Stimulated activated naive CD4-positive, alpha-beta T cell (primary cell): Measurements from ENCODE around the gene STRBP.
A peak's percentile ranks its signal among the peaks of the same experiment; 100 is the strongest.
"Not testable (repeated sequence)": the region's sequence is repeated elsewhere in the genome, so short reads cannot be mapped to it uniquely, and the experiment has no call there.

Experiments
- DNase-seq, 6 experiments: peaks; one replicate each; lab custom pipeline; 2025; lab: John Stamatoyannopoulos, UW

Gene STRBP

DNA sequence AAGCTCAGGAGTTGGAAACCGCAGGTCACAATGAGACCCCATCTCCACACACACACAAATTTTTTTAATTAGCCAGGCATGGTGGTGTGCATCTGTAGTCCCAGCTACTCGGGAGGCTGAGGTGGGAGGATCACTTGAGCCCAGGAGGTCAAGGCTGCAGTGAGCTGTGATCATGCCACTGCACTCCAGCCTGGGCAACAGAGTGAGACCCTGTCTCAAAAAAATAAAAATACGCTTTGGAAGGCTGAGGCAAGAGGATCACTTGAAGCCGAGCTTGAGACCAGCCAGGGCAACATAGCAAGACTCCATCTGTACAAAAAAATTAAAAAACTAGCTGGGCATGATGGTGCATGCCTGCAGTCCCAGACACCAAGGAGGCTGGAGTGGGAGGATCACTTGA, 19.2 kb downstream of the STRBP start:
- DNase-seq = not testable (repeated sequence)

DNA sequence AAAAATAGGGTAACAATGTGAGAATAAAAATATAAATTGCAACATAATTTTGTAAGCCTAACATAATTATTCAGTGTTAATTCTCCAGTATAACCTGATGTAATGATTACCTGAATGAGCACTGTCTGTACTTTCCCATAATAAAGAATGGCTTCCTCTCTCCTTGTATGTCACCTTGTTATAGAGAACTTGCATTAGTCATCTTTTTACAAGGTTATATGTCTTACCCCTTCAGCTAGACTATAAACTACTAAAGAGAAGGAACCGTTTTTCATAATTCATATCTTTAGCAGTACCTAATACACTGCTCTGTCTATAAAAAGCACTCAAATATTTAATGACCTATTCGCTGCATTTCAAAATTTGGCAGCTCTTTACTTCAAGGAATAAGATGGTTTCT, 19.8 kb downstream of the STRBP start:
- DNase-seq = no peak

DNA sequence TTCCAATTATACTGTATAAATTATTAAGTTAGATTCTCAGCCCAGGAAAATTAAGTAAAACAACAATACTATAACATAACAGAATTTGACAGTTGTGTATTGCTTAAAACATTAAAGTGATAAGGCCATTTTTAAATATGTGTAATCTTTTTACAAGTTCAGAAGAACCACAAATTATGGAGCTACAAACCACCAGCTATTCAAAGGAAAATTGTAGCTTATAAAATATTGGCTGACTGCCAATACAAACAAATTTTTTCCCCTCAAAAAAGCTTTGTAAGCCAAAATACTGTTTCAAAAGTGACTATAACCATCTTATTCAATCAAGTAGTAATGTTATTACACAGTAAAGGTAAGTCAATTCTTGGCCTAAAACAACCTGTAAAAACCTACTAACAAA, 21.9 kb downstream of the STRBP start:
- no peak for DNase-seq

DNA sequence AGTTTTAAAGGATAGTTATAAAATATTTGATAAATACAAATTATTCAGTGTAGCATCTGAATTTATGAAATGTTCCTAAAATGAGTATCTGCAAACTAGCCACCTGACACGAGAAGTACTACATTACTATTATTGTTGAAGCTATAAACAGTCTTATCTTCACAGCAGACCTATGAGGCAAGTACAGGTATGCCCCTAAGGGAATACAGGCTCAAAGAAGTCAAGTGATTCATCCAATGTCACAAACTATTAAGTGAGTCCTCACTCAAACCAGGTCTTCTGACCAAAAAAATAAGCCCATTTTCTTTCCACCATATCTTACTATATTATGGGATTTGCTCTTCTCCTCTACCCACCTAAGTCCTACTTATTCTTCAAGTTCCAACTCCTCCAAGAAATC, 28.7 kb downstream of the STRBP start:
- DNase-seq = no peak

DNA sequence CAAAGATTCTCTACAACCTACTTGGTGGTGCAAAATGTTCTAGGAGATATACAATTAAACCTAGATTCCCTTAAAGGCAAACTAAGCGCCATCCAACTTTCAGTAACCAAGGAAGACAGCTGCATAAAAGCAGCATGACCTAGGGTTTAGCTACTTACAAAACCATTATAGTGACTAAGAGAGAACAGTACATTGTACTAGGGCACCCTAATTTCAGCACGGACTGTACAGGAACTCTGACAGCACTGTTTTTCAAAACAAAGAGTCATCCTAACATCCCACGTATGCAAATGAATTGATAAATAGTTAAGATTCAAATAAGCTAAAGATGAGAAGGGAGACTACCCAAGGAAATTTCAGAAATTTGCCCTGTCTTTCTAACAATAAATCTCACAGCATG, 30.0 kb downstream of the STRBP start:
- no peak for DNase-seq

DNA sequence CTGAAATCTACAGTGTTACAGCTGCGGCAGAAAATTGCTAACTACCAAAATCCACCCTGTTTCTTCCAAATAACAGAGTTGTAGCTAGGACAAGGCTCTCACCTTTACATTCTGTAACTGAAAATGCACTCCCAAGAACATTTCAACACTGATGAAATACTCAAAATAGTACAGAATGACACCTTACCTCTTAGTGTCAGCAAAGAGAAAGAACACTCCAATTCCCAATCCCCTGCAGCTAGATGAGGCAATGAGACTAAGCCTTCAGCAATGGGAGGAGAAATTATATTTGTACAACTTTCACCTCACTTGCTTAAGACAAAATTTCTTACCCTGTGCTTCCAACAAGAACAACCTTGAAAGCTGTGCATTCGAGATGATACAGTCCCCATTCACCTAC, 31.2 kb downstream of the STRBP start:
- DNase-seq = no peak

DNA sequence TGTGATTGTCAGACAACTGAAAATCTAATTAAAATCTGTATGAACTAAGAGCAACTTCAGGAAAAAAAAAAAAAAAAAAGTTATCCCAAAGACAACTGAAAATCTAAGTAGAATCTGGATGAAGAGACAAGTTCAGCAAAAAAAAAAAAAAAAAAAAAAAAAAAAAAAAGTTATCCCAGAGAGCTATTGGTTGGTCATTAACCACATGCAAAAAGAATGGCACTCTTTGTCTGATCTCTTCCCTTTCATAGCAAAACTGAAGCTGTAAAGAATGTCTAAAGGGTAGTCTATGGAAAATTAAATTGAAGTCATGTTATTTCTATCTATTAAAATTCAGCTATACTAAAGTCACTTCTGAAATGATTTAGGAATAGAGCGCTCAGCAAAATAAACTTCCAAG, 32.9 kb downstream of the STRBP start:
- no peak for DNase-seq

DNA sequence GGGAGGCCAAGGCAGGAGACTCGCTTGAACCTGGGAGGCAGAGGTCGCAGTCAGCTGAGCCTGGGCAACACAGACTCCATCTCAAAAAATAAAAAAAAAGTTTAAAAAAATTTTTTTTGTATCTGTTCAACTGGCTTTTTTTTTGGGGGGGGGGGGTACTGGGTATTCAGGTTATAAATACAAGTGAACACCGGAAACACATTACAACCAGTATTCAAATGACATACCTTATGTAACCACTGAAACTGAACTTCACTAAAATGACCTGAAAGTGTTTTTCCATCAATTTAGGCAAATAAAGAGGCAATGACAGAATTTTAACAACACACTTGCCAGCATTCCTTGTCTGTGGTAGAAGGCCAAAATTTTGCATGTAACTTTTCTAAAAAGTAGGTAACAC, 33.5 kb downstream of the STRBP start:
- DNase-seq = no peak

DNA sequence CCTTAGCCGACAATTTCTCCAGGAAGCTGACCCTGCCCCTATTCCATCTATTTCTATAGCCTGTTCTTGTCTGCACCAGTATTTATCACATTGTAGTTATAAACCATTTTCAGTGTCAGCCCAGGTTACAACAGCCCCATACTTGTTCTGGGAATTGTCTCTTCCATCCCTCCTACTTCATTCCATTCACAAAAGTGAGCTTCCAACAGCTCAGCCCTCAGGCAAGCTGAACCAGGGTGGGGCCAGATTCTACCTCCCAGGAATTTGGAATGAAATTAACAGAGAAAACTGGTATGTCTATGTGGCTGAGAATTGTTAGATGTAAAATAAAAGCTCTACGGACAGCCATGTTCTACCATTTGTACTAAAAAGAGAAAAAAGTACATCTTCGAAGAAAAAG, 36.1 kb downstream of the STRBP start:
- no peak for DNase-seq

DNA sequence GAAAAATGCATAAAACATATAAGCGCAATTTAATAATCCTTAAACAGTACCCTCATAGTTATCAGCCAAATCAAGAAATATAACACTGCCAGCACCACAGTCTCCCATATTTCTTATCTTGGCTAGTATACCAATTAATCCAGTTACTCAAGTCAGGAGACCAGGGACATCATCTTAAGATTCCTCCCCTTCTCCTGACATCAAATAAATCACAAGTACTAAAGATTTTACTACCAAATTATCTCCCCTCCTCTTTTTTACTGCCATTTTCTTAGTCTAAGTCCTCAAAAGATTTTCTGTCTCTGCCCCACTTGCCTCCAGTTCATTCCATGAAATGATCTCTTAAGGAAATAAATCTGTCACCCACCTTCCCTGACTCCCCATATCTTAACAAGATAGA, 37.0 kb downstream of the STRBP start:
- no peak for DNase-seq

DNA sequence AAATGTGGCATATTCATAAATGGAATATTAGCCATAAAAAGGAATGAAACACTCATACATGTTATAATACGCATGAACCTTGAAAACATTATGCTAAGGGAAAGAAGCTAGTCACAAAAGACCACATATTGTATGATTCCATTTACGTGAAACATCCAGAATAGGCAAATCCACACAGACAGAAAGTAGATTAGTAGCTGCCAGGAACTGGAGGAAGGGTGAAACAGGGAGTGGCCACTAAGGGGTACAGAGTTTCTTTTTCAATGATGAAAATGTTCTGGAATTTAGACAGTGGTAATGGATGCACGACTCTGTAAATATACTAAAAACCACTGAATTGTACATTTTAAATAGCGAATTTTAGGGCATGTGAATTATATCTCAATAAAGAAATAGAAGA, 39.4 kb downstream of the STRBP start:
- no peak for DNase-seq

DNA sequence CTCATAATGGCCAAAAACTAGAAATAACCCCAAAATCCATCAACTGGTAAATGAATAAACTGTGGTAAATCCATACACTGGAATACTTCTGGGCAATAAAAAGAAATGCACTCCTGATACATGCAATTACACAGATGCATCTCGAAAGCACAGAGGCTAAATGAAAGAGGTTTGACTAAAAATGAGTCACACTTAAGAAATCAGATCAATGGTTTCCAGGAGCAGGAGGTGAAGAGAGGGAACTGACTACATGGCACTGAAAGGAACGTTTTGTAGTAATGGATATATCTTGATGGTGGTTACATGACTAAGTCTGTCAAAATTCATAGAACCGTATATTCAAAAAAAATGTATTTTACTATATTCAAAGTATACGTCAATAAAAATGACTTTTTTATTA, 42.4 kb downstream of the STRBP start:
- no peak for DNase-seq

DNA sequence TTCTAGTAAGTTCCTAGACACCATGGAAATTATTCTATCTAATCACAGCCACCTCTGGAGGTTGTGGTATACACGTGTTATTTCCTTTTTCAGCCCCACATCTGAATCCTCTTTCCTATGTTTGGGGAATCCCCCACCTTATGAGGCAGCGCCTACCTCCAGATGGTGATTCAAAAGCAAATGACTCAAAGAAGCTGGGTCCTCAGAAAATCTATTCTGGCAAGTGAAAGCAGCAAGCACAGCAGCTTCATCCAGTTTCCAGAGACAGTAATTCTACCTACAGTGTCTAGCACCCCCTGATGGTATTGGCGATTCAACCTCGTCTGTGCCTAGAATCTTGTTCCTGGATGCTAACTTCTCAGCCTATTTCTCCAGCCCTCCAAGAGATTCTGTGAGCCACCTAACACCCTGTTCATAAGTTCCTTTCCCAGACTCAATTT, 43.0 kb downstream of the STRBP start:
- DNase-seq = peak in 5 of 6 experiments; percentile 9 to 31 (median 24)

DNA sequence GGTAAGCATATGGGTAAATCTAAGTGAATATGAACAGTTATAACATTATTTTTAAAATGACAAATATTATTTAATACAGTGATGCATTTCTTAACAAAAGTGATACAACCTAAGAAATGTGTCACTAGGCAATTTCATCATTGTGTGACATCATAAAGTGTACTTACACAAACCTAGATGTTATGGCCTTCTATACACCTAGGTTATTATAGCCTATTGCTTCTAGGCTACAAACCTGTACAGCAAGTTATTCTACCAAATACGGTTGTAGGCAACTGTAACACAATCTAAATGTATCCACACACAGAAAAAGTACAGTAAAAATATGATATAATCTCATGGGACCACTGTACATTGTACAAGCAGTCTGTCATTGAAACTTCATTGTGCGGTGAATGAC, 48.3 kb downstream of the STRBP start:
- no peak for DNase-seq

DNA sequence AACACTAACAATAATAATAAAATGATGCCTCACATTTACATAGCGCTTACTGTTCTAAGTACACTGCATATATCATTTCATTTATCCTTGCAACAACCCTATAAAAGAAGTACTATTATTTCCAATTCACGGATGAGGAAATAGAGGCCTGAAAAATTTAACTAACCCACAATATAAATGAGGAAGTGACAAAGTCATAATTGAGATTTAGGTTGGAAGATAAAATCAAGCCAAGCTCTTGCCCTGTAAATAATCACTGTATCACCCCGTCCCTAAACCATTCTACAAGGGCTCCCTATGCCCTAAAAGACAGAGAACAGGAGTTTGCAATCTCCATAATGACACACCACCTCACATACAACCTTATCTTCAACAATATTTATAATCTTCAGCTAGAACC, 49.6 kb downstream of the STRBP start:
- DNase-seq = no peak

DNA sequence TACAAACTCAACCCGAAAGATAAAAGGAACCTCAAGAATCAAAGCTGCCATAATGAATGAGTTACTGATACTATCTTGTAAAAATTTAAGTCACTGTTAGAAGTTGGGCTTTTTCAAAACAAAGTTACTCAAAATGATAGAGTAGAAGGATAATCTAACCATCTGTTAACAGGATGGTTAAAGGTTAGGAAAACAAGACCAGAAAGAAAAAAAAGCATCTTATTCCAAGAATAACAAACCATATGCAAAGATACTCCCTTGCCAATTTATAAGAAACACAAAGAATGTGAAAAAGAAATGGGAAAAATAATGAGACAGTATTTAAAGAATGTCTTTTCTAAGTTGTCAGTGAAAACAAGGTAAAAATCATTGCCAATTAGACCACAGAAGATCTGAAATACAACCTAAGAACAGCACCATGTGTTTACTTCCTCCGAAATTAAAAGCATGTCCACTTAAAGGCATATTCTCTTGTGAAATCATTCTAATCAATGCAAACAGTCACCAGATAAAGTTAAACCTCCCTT, 51.2 kb downstream of the STRBP start:
- DNase-seq = no peak

DNA sequence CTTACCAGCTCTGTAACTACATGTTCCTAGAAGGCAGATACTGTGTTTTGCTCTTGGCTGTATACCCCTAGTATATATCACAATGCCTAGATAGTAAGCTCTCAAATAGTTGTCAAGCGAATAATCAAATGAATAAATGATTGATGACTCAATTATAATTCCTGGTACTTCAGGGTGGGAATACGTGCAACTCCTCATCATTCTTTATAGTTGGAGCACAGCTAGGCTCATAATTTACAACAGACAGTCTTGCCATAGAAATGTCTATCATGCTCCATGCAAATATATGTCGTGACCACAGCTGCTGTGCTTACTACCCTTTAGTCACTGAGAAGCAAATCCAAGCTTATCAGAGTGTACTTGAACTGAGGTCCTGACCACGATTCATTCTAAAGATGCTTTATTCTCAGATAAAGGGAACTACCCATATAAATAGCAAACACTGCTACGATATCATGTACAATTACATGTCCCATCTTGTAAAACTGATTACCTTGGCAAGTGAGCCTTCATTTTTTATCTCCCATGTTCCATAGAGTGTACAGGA, 52.1 kb downstream of the STRBP start:
- no peak for DNase-seq

DNA sequence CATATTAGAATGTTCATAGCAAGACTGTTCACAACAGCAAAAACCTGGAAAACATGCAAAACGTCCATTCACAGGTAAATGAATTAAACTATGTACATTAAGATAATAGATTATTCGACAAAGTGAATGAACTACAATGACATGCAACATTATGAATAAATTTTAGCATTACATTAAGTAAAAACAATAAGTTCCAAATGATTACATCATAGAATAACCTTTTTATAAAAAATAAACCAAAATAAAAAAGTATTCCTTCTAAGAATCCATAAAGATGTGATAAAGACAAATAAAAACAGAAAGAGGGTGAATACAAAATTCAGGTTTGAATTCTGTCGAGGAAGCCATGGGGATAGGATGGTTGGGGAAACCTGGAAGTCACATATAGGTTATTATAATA, 57.3 kb downstream of the STRBP start:
- DNase-seq = no peak

DNA sequence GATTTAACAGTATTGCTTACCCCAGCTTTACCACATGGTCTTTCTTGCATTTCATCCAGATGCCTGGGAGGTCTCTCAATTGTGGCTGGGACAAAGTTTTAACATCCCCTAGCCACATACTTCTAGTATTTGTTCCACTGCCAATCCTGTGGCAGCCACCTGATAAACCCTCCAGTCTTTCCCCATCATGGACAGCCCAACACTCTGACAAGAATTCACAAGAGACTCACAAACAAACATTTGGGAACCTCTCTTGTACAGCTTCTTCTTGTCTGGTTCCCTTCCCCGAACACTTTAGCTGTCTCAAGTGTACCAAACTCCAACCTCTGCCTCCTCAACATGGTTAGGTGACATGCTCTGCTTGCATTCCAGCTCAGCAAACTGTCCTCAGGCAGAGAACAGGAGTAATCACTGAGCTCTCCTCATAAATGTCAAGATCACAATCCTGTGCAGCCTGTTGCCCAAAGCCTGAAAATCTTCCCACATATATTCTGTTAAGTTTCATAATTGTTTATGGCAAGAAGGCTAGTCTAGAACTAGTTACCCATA, 59.7 kb downstream of the STRBP start:
- no peak for DNase-seq

DNA sequence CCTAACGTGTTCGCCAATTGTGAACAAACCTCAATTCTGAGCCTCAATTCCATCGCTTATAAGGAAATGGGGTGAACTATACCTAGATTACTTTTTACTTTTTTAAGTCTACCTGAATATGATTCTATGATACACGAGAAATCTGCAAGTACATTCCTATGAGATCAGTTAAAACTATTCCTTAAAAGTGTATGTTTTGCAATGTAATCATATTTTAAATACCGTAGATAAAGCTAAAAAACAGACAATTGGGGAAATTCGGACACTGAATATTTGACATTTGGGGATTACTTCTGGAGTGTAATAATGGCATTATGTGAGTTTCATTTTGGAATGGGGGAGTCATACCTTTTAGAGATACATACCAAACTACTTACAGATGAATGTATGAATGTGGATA, 62.3 kb downstream of the STRBP start:
- no peak for DNase-seq

DNA sequence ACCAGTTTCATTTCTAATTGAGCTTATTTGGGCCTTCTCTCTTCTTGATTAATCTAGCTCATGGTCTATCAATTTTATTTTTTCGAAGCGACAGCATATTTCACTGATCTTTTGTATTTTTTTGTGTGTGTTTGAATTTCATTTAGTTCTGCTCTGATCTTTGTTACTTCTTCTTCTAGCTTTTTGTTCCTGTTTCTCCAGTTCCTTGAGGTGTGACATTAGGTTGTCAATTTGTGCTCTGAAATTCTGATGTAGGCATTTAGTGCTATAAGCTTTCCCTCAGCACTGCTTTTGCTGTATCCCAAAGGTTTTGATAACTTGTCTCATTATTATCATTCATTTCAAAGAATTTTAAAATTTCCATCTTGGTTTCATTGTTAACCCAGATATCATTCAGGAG, 67.3 kb downstream of the STRBP start:
- DNase-seq = no peak

DNA sequence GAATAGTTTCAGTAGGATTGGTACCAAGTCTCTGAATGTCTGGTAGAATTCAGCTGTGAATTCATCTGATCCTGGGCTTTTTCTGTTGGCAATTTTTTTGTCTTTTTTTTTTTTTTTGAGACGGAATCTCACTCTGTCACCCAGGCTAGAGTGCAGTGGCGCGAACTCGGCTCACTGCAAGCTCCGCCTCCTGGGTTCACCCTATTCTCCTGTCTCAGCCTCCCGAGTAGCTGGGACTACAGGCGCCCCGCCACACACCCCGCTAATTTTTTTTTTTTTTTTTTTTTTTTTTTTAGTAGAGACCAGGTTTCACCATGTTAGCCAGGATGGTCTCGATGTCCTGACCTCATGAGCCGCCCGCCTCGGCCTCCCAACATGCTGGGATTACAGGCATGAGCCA, 67.9 kb downstream of the STRBP start:
- not testable (repeated sequence) for DNase-seq

DNA sequence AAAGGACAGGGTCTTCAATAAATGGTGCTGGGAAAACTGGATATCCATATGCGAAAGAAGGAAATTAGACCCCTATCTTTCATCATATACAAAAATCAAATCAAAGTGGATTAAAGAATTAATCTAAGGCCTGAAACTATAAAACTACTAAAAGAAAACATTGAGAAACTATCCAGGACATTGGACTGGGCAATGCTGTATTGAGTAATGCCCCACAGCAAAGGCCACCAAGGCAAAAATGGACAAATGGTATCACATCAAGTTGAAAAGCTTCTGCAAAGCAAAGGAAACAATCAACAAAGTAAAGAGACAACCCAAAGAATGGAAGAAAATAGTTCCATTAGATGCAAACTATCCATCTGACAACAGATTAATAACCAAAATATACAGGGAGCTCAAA, 72.3 kb downstream of the STRBP start:
- no peak for DNase-seq

DNA sequence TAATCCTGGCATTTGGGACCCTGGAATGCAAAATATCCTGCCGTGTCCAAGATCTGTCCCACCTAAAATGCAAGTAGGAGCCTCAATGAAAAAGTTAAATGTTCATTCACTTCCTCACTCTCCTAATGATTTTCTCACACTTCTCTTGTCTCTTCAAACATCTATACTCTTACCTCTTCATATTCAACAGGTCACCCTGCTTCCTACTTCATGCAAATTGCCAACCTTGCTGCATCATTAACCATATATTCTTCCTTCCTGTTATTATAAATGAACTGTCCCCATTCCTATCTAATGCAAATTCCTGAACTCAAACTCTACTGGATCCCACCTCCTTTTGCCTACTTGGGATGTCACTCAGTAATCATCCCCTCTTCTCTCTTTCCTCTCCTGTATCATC, 74.4 kb downstream of the STRBP start:
- DNase-seq = no peak
